Kidney (tissue), 14 donors: Measurements from ENCODE around the gene LGALS7. TPM values are rescaled to one million over a fixed set of nuclear protein-coding genes. Genes with fewer than 3 reads are reported as not detected.
"Not testable (repeated sequence)": the region's sequence is repeated elsewhere in the genome, so short reads cannot be mapped to it uniquely, and the experiment has no call there.

Experiments used
- DNase-seq, 5 donors: peaks; one replicate each; pipeline ENCODE4 v3.0.0-alpha.2; 2013 to 2020
- FAIRE-seq: peaks from 2 replicates; lab custom pipeline; 2012; peaks lifted over from hg19 to GRCh38; lab: Jason Lieb, UNC
- H3K27ac ChIP-seq, 2 donors: one replicate each; pipeline ENCODE4 v1.7.0; 2013; ENCODE audit warnings: low read depth in 2 of 2, low read length in 2 of 2, inconsistent platforms in 1 of 2
- H3K27me3 ChIP-seq: one replicate; pipeline ENCODE4 v1.7.1; 2013; ENCODE audit warnings: low read length, inconsistent platforms; ENCODE audit not compliant: control insufficient read depth, insufficient read depth
- H3K36me3 ChIP-seq, 3 donors: one replicate each; pipeline versions ENCODE4 v1.7.0 to v1.7.1; 2013; ENCODE audit warnings: low read length in 3 of 3, control low read depth in 1 of 3, inconsistent platforms in 1 of 3; ENCODE audit not compliant: insufficient read depth in 3 of 3, control insufficient read depth in 2 of 3
- H3K4me1 ChIP-seq, 3 donors: one replicate each; pipeline versions ENCODE4 v1.7.0 to v1.7.1; 2013; ENCODE audit warnings: low read length in 3 of 3, inconsistent platforms in 1 of 3, low read depth in 1 of 3; ENCODE audit not compliant: control insufficient read depth in 2 of 3, insufficient read depth in 2 of 3
- H3K4me3 ChIP-seq, 3 donors: one replicate each; pipeline versions ENCODE4 v1.7.0 to v1.8.1; 2013; ENCODE audit warnings: low read length in 3 of 3, control low read depth in 1 of 3, inconsistent platforms in 1 of 3
- H3K9ac ChIP-seq, 3 donors: one replicate each; pipeline versions ENCODE4 v1.7.0 to v1.7.1; 2013; ENCODE audit warnings: low read length in 3 of 3, control low read depth in 1 of 3, inconsistent platforms in 1 of 3
- H3K9me3 ChIP-seq, 3 donors: one replicate each; pipeline versions ENCODE4 v1.7.0 to v1.7.1; 2013; ENCODE audit warnings: low read length in 3 of 3, control low read depth in 1 of 3, inconsistent platforms in 1 of 3; ENCODE audit not compliant: control insufficient read depth in 2 of 3, insufficient read depth in 1 of 3
- intact Hi-C: fragments of 100-400 bp; cut with DNase I; formaldehyde crosslinking; loops from one replicate; pipeline ENCODE4 v1.11.1; 2022
- polyA plus RNA-seq: library from polyadenylated mRNA; stranded (reverse); fragments of 350-450 nt; fragmentation: Illumina TruSeq; extraction: RNeasy Lipid Tissue Mini Kit (QIAGEN cat#74804); gene quantifications from one replicate; pipeline ENCODE4 v1.2.3, GENCODE V29; 2014; ENCODE audit warnings: low read depth, low replicate concordance; ENCODE audit not compliant: insufficient read depth
- total RNA-seq: library from RNA; stranded (reverse); fragmentation: NEBNext Ultra II Directional; extraction: Animal tissue kit (Norgen Biotek cat#: 25700); gene quantifications from one replicate; pipeline ENCODE4 v1.2.1, GENCODE V29; 2021
- TF ChIP-seq, protein P1 (sequence below): IDR thresholded peaks from 3 replicates; pipeline ENCODE4 v1.5.1; 2012; ENCODE audit warnings: mild to moderate bottlenecking, moderate library complexity, borderline replicate concordance; ENCODE audit not compliant: insufficient read depth; ENCODE audit errors: extremely low read depth
- donor health status: control.
- donor health status: control.
- donor health status: control.
- donor health status: control.
- donor health status: control.
- donor health status: DM: yes; HTN: yes; CAD: no.
- donor health status: Normal renal cell carcinoma (clear cell type).

Gene LGALS7
- total and polyA plus RNA-seq, 2 donors from 2014 or later = 1.3 TPM; not detected in 1

DNA sequence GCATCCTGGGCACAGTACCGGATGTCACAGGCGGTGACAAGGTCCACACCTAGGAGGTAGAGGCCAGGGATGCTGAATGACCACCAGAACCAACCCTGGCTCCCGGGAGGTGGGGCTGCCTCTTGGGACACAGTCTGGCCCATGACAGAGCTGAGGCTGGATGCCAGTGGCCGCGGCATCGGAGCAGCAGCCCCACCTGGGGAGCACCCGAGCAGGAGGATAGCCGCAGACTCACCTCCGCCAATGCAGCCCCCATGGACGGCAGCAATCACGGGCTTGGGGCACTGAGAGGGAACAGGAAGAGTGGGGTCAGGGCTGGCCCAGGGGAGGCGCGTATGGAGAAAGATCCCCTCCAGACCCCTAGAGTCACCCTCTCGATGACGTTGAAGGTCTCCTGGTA, 43.8 kb upstream of the LGALS7 start:
- H3K9ac ChIP-seq = no peak overlapping the region
- FAIRE-seq (no peak), DNase-seq (peak in 1 of 5 donors; percentile 61)
- H3K4me1 ChIP-seq = peaks cover 0 to 6% (median 4%) of the 10 kb centered on the region in 3 donors
- peaks cover 0 to 17% (median 15%) of the 10 kb centered on the region in 3 donors for H3K36me3 ChIP-seq
- TF ChIP-seq, protein P1, sequence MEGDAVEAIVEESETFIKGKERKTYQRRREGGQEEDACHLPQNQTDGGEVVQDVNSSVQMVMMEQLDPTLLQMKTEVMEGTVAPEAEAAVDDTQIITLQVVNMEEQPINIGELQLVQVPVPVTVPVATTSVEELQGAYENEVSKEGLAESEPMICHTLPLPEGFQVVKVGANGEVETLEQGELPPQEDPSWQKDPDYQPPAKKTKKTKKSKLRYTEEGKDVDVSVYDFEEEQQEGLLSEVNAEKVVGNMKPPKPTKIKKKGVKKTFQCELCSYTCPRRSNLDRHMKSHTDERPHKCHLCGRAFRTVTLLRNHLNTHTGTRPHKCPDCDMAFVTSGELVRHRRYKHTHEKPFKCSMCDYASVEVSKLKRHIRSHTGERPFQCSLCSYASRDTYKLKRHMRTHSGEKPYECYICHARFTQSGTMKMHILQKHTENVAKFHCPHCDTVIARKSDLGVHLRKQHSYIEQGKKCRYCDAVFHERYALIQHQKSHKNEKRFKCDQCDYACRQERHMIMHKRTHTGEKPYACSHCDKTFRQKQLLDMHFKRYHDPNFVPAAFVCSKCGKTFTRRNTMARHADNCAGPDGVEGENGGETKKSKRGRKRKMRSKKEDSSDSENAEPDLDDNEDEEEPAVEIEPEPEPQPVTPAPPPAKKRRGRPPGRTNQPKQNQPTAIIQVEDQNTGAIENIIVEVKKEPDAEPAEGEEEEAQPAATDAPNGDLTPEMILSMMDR = no peak
- H3K27ac ChIP-seq = no peak overlapping the region
- H3K4me3 ChIP-seq = no peak overlapping the region
- intact Hi-C loops = no loop called here
- H3K9me3 ChIP-seq = no peaks in the 10 kb centered on the region
- H3K27me3 ChIP-seq = no peaks in the 10 kb centered on the region

- H3K9me3 ChIP-seq = no peaks in the 10 kb centered on the region
- H3K9ac ChIP-seq = no peak overlapping the region
- no peaks in the 10 kb centered on the region for H3K27me3 ChIP-seq
- H3K4me1 ChIP-seq = peaks cover 0 to 6% (median 4%) of the 10 kb centered on the region in 3 donors
- DNase-seq = peak in 1 of 5 donors; percentile 57
- intact Hi-C loops = no loop called here
- no peak overlapping the region for H3K4me3 ChIP-seq
- H3K36me3 ChIP-seq = peaks cover 0 to 17% (median 15%) of the 10 kb centered on the region in 3 donors
- FAIRE-seq = no peak
- H3K27ac ChIP-seq = no peak overlapping the region
- TF ChIP-seq, protein P1 = no peak
Observed at GRCh38 chr19:38816131-38816750, 42.9 kb upstream of the LGALS7 start.

GRCh38 chr19:38815059-38816001, 42.0 kb upstream of the LGALS7 start:
- H3K36me3 ChIP-seq = peaks cover 0 to 17% (median 15%) of the 10 kb centered on the region in 3 donors
- TF ChIP-seq, protein P1 = no peak
- no peak overlapping the region for H3K4me3 ChIP-seq
- H3K9ac ChIP-seq = no peak overlapping the region
- no peak overlapping the region for H3K27ac ChIP-seq
- FAIRE-seq = no peak
- H3K9me3 ChIP-seq = no peaks in the 10 kb centered on the region
- H3K27me3 ChIP-seq = no peaks in the 10 kb centered on the region
- peak in 1 of 5 donors; percentile 73 for DNase-seq
- peaks cover 0 to 6% (median 4%) of the 10 kb centered on the region in 3 donors for H3K4me1 ChIP-seq
- intact Hi-C loops = no loop called here

DNA sequence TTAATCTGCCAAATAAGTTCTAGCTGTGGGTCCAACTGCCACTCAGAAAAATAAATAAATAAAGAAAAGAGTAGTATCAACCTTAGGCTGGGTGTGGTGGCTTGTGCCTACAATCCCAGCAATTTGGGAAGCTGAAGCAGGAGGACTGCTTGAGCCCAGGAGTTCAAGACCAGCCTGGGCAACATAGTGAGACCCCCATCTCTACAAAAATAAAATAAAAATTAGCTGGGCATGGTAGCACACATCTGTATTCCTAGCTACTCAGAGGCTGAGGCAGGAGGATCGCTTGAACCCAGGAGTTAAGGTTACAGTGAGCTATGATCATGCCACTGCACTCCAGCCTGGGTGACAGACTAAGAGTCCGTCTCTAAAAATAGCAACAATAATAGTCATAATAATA, 40.6 kb upstream of the LGALS7 start:
- H3K4me3 ChIP-seq, H3K27ac ChIP-seq, intact Hi-C loops, H3K9ac ChIP-seq, FAIRE-seq, H3K27me3 ChIP-seq, H3K4me1 ChIP-seq, DNase-seq, H3K9me3 ChIP-seq: not testable (repeated sequence)
- H3K36me3 ChIP-seq = peaks cover 0 to 17% (median 15%) of the 10 kb centered on the region in 3 donors
